K562 (cell line): ENCODE measurements around the gene LRRC25. TPM values are rescaled to one million over a fixed set of nuclear protein-coding genes. Genes with fewer than 3 reads are reported as not detected.

ENCODE experiments used
- ARID1B ChIP-seq: fragments of 450-650 bp; IDR thresholded peaks from 2 replicates; pipeline ENCODE4 v1.6.1; 2016; ENCODE audit warnings: antibody characterized with exemption, mild to moderate bottlenecking, inconsistent platforms
- CBFA2T3 ChIP-seq: fragments of 450-650 bp; IDR thresholded peaks from 2 replicates; pipeline ENCODE4 v1.6.1; 2017
- CBX5 ChIP-seq: IDR thresholded peaks from 2 replicates; pipeline ENCODE4 v1.6.1; 2014; ENCODE audit warnings: low read depth, borderline replicate concordance
- CREB1 ChIP-seq, 2 experiments: sonication (generic) in 1 of 2; formaldehyde crosslinking in 1 of 2; IDR thresholded peaks; 2 replicates each; pipeline versions ENCODE4 v1.6.1 to v1.8.0; 2012 to 2022; ENCODE audit warnings: inconsistent platforms in 1 of 2, mild to moderate bottlenecking in 1 of 2, missing genetic modification reagents in 1 of 2, moderate library complexity in 1 of 2
- DPF2 ChIP-seq: fragments of 450-650 bp; IDR thresholded peaks from 2 replicates; pipeline ENCODE4 v1.6.1; 2016
- E2F8 ChIP-seq: fragments of 450-650 bp; IDR thresholded peaks from 2 replicates; pipeline ENCODE4 v1.7.1; 2018; ENCODE audit warnings: mild to moderate bottlenecking, low read depth; ENCODE audit not compliant: partially characterized antibody
- FOXK2 ChIP-seq, 2 experiments: fragments of 450-650 bp; IDR thresholded peaks in 1 of 2; conservative IDR thresholded peaks in 1 of 2; 2 replicates each; pipeline ENCODE4 v1.6.1; 2016; ENCODE audit warnings: low read depth in 2 of 2, mild to moderate bottlenecking in 1 of 2
- GTF2A2 ChIP-seq: IDR thresholded peaks from 2 replicates; pipeline ENCODE4 v1.6.1; 2016; ENCODE audit warnings: mild to moderate bottlenecking, missing genetic modification characterization, missing compliant biosample characterization
- HDGF ChIP-seq: fragments of 450-650 bp; IDR thresholded peaks from 2 replicates; pipeline ENCODE4 v1.6.1; 2016
- HINFP ChIP-seq: fragments of 450-650 bp; conservative IDR thresholded peaks from 2 replicates; pipeline ENCODE4 v1.6.1; 2016; ENCODE audit warnings: missing genetic modification characterization, low read depth, mild to moderate bottlenecking, control low read depth, missing compliant biosample characterization
- HNRNPLL ChIP-seq: fragments of 200-400 bp; formaldehyde crosslinking; IDR thresholded peaks from 2 replicates; pipeline ENCODE4 v1.6.1; 2017; ENCODE audit warnings: low read length, low read depth, mild to moderate bottlenecking; ENCODE audit not compliant: poor library complexity, severe bottlenecking
- HSF4 ChIP-seq: fragments of 250-450 bp; sonication (Bioruptor Pico); IDR thresholded peaks from 2 replicates; pipeline ENCODE4 v2.1.2; 2022; ENCODE audit warnings: mild to moderate bottlenecking, moderate library complexity, borderline replicate concordance
- IFI16 ChIP-seq: fragments of 250-450 bp; sonication (Bioruptor Pico); IDR thresholded peaks from 2 replicates; pipeline ENCODE4 v2.1.2; 2022; ENCODE audit warnings: mild to moderate bottlenecking, inconsistent platforms
- KAT7 ChIP-seq: sonication (generic); formaldehyde crosslinking; IDR thresholded peaks from 2 replicates; pipeline ENCODE4 v1.8.0; 2022; ENCODE audit warnings: missing genetic modification reagents, mild to moderate bottlenecking, borderline replicate concordance
- PHF8 ChIP-seq: fragments of 200-600 bp; sonication (generic); IDR thresholded peaks from 2 replicates; pipeline ENCODE4 v1.6.1; 2012; ENCODE audit warnings: mixed run types, mild to moderate bottlenecking, inconsistent platforms, low read length, moderate library complexity, borderline replicate concordance
- PTRF ChIP-seq: fragments of 450-650 bp; IDR thresholded peaks from 2 replicates; pipeline ENCODE4 v1.6.1; 2016; ENCODE audit warnings: mild to moderate bottlenecking, missing genetic modification characterization, missing compliant biosample characterization
- RBM25 ChIP-seq: fragments of 200-400 bp; formaldehyde crosslinking; IDR thresholded peaks from 2 replicates; pipeline ENCODE4 v1.6.1; 2018; ENCODE audit warnings: low read length, low read depth, moderate library complexity; ENCODE audit not compliant: severe bottlenecking
- SMARCA5 ChIP-seq: fragments of 450-650 bp; IDR thresholded peaks from 2 replicates; pipeline ENCODE4 v1.6.1; 2016
- TBP ChIP-seq: optimal IDR thresholded peaks from 2 replicates; pipeline ENCODE3; 2011; ENCODE audit warnings: low read depth, low read length, improper control_type of control experiment
- U2AF1 ChIP-seq: fragments of 200-400 bp; formaldehyde crosslinking; optimal IDR thresholded peaks from 2 replicates; pipeline ENCODE3; 2017; ENCODE audit warnings: mild to moderate bottlenecking, low read depth, low read length, moderate library complexity
- ZBED1 ChIP-seq: IDR thresholded peaks from 2 replicates; pipeline ENCODE4 v1.6.1; 2014
- ZBTB1 ChIP-seq: sonication (generic); formaldehyde crosslinking; IDR thresholded peaks from 2 replicates; pipeline ENCODE4 v1.8.1; 2023; ENCODE audit warnings: missing genetic modification reagents, low read depth, mild to moderate bottlenecking, borderline replicate concordance
- ZBTB7A ChIP-seq: IDR thresholded peaks from 2 replicates; pipeline ENCODE4 v1.6.1; 2011; ENCODE audit warnings: low read depth, mild to moderate bottlenecking, low read length, moderate library complexity, borderline replicate concordance; ENCODE audit not compliant: control insufficient read depth
- ZNF175 ChIP-seq: fragments of 200-800 bp; sonication (Bioruptor generic); IDR thresholded peaks from 2 replicates; pipeline ENCODE4 v1.6.1; 2016; ENCODE audit warnings: low read depth, mild to moderate bottlenecking, missing genetic modification characterization, missing compliant biosample characterization
- ZNF239 ChIP-seq: fragments of 250-450 bp; sonication (Bioruptor Pico); IDR thresholded peaks from 2 replicates; pipeline ENCODE4 v1.4.0; 2020; ENCODE audit warnings: mild to moderate bottlenecking
- ZNF253 ChIP-seq: fragments of 250-450 bp; sonication (Bioruptor Pico); conservative IDR thresholded peaks from 2 replicates; pipeline ENCODE4 v1.6.1; 2021; ENCODE audit warnings: mild to moderate bottlenecking
- polyA plus RNA-seq, 8 experiments: library from polyadenylated mRNA; depleted of rRNA in 4 of 8; stranded (reverse) in 5 of 8; unstranded in 3 of 8; fragments of >200 nt; fragmentation: Nextera tagmentation in 2 of 8; fragmentation: Illumina TruSeq in 1 of 8; extraction: Ambion mirVana in 2 of 8; extraction: Trizol in 1 of 8; gene quantifications; 2 replicates each; pipeline versions ENCODE4 v1.2.1 to v1.2.3, GENCODE V29; 2011 to 2014; ENCODE audit warnings: inconsistent platforms in 1 of 8, missing spikeins in 1 of 8
- total RNA-seq, 7 experiments: library from RNA; depleted of rRNA in 6 of 7; stranded (reverse); fragments of >200 nt in 6 of 7; fragmentation: Illumina TruSeq in 2 of 7; extraction: Trizol in 2 of 7; gene quantifications; 2 replicates each; pipeline versions ENCODE4 v1.2.1 to v1.2.3, GENCODE V29; 2011 to 2021; ENCODE audit warnings: low replicate concordance in 1 of 7

Gene LRRC25
- total and polyA plus RNA-seq, 9 of the 15 experiments (the other 6 are each of a cell fraction or from before 2014, with no cell fraction given), result 0.07 to 0.36 (median 0.10) TPM; not detected in 3

GRCh38 chr19:18441804-18442788 lies 44.7 kb upstream of the LRRC25 start (continued):
- TF ChIP-seq FOXK2 (conservative IDR thresholded peaks at IDR 0.05 in 1 of 2, IDR thresholded peaks at IDR 0.05 in 1 of 2; ENCODE audit: low read depth in 2 of 2), result no peak
- no peak for TF ChIP-seq U2AF1
- TF ChIP-seq ZNF239 (CRISPR knock-in tag), result no peak
- TF ChIP-seq CREB1 (IDR thresholded peaks at IDR 0.05), result no peak
- TF ChIP-seq CREB1 (CRISPR knock-in tag; IDR thresholded peaks at IDR 0.05), result no peak
- peak; percentile 81 for TF ChIP-seq DPF2
- TF ChIP-seq IFI16 (CRISPR knock-in tag), result no peak
- TF ChIP-seq E2F8, result no peak
- TF ChIP-seq ZBED1, result no peak
- TF ChIP-seq PTRF (tag), result no peak
- no peak for TF ChIP-seq RBM25
- TF ChIP-seq CBX5, result no peak
- no peak for TF ChIP-seq GTF2A2 (tag)
- no peak for TF ChIP-seq ZNF253 (CRISPR knock-in tag)
- no peak for TF ChIP-seq TBP
- TF ChIP-seq ZNF175 (CRISPR knock-in tag), result no peak
- TF ChIP-seq CBFA2T3, result peak; percentile 84
- peak; percentile 67; the same call in 1 of the 2 replicates for TF ChIP-seq ZBTB7A
- no peak for TF ChIP-seq HINFP (tag)
- TF ChIP-seq HNRNPLL, result no peak
- TF ChIP-seq ZBTB1 (CRISPR knock-in tag), result peak; percentile 71; the same call in 1 of the 2 replicates
- no peak for TF ChIP-seq HSF4 (CRISPR knock-in tag)
- TF ChIP-seq PHF8, result no peak
- 0 out of 2 replicates have a peak, but pooled peaks have one; percentile 39 for TF ChIP-seq SMARCA5
- peak; percentile 73 for TF ChIP-seq ARID1B
- no peak for TF ChIP-seq HDGF
- no peak for TF ChIP-seq KAT7 (CRISPR knock-in tag)
